Activated T-cell treated with anti-CD3 and anti-CD28 coated beads for 1 hour (primary cell): ENCODE data around the gene SRBD1.

Experiments
- DNase-seq: peaks from one replicate; pipeline ENCODE4 v3.0.0-alpha.2; 2020; ENCODE audit warnings: low read depth

Gene SRBD1

DNA sequence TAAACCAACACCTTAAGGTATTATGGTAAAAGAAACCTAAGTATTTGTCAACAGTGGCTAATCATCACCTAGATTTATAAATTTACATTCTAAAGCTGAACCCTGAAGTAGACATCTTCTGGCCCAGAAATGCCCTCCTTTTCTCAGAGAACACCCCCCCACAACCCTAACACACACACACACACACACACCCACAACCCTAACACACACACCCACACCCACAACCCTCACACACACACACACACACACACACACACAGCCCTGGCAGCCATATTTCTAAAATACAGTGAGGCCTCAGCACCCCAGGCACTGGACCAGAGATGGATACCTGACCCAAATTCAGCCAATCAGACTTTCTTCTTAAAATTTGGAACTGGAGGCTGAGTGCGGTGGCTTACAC, 14.3 kb downstream of the SRBD1 start:
- no peak for DNase-seq

DNA sequence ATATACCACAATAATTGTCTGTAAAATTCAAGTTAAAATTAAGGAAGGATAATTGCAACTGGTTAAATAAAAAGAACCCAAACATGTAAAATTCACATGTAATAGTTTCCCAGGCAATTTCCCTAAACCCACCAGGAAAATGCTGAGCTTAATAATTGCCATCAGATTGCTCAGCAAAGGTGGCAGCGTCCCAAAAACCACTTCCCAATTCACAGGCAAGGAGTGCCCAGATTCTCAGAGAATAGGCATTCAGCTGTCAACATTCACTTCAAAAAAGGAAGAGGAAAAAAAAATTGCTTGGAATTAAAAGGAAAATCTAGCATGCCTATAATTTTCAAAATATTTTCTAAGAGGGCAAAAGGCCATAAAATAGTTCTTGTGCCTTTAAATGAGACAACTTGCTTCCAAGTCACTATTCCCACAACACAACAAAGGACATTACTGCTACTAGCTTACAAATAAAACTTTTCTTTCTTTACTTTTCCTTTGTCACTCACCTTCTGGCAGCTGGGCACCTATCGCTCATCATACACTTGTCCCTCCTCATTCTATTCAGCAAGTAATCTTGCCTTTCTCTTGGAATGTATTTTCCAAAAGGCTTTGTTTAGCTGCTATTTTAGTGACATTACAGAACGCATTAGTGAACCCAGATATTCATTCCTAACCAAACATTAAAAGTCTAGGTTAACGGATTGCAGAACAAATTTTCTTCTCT, 15.2 kb downstream of the SRBD1 start:
- no peak for DNase-seq

GRCh38 chr2:45591073-45591472, 20.0 kb downstream of the SRBD1 start:
- no peak for DNase-seq

GRCh38 chr2:45588158-45588829, 22.8 kb downstream of the SRBD1 start:
- no peak for DNase-seq

DNA sequence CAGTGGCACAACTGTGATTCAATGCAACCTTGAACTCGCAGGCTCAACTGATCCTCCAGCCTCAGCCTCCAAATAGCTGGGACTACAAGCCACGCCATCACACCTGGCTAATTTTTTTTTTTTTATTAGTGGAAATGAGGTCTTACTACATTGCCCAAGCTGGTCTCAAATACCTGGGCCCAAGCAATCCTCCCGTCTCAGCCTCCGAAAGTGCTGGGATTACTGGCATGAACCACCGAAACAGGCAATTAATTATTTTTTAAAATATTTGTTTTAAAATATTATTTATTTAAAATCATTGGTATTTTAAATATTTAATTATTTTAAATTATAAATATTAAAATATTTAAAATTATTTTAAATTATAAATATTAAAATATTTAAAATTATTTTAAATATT, 24.5 kb downstream of the SRBD1 start:
- no peak for DNase-seq

- no peak for DNase-seq
Observed at GRCh38 chr2:45585267-45585861, 25.7 kb downstream of the SRBD1 start.

GRCh38 chr2:45583977-45584376, 27.1 kb downstream of the SRBD1 start:
- no peak for DNase-seq

DNA sequence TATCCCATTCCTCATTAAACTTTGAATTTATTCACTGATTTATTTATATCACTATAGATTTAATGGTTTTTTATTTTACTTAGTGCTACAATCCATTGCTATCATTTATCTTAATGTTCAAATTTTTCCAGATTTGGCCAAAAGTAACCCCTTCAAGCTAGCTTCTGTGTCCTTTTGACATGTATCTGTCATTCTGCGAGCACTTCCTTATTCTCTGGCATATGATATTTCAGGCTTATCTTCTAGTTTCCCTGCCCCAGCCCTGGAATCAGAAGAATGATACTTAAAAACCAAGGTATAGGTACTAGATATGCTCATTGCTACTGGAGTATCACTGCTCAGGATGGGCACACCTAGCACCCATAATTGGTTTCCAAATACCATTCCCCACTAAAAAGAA, 28.5 kb downstream of the SRBD1 start:
- no peak for DNase-seq

DNA sequence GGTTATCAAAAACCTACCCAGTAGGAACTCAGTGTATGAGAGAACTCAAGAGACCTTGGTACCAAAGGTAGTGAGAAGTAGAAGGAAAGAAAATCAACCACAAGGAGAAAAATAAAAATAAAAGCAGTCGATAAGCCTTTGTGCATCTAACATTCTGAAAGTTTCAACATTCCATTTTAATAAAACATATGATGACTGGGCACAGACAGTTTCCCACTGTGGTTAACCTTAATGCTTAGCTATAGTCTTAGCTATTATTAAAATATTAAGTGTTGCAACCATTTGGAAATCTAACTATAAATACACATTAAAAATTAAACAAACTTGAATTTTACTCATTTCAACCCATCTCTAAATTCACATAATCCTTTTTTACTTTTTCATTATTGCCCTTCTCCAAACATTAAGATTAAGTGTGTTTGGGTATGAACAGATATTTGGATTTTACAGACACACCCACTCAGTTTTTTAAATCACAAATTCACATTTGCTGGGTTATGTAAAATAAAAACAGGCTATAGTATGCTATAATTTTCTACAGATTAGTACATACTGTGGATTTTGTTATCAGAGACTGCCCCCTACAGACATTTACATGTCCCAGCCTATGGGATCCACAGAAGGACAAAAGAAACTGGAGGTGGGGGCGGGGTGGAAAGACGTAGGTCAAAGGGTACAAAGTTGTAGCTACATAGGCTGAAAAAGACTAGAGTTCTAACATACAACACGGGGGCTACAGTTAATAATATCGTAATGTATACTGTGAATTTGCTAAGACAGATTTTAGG, 32.8 kb downstream of the SRBD1 start:
- DNase-seq, result peak; percentile 11

GRCh38 chr2:45577441-45577840, 33.6 kb downstream of the SRBD1 start:
- no peak for DNase-seq

- DNase-seq, result no peak
Observed at GRCh38 chr2:45575881-45576280, 35.2 kb downstream of the SRBD1 start.

- DNase-seq, result no peak
Observed at GRCh38 chr2:45572979-45573378, 38.1 kb downstream of the SRBD1 start.

- no peak for DNase-seq
Observed at GRCh38 chr2:45571940-45572339, 39.1 kb downstream of the SRBD1 start.

DNA sequence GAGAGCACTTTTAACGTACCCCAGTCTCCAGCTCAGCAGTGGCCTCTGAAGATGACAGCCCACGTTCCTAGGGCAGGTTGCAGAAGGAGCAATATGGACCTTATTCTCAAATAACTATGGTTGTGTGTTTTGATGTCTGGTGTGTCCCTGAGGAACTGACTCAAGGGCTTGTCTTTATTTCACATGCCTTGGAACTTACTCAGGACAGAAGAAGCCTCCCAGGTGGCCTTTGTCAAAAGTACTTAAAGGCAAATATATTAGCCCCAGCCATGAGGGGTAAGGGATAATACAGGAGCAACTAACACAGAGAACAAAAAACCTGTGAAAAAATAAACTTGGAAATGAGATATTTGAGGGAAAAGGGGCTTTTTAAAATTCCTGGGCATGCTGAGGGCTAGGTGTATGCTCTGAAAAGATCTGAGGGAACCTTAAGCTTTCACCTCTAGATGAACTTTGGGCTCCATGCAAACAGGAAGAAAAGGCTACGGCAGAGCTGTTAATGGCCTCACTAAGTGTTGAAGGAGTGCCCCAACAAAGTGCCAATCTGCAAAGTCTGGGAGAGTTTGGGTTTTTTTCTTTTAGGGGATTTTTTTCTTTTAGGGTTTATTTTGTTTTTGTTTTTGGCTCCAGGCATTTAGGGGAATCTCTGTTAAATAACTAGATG, 40.3 kb downstream of the SRBD1 start:
- DNase-seq, result no peak

GRCh38 chr2:45568935-45569334, 42.1 kb downstream of the SRBD1 start:
- no peak for DNase-seq

- DNase-seq, result no peak
Observed at GRCh38 chr2:45567974-45568789, 42.9 kb downstream of the SRBD1 start.

DNA sequence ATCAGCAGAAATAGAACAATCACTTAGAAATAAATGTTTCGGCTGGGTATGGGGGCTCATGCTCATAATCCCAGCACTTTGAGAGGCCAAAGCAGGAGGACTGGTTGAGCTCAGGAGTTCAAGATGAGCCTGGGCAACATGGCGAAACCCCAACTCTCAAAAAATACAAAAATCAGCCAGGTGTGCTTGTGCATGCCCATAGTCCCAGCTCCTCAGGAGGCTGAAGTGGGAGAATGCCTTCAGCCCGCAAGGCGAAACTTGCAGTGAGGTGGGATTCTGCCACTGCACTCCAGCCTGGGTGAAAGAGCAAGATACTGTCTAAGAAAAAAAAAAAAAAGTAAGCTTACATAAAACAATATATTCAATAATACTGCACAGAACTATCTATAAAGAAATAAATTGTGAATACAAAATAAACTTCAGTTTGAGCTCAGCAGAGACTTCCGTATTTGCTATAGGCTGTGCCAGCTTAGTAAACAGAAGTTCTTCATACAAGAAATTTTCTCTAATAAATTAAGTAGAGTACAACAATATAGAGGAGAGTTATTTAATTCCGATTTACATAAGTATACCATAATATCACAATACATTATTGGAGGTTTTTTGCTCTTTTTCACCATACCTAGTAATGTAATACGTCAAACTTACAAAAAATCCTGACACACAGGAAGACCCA, 43.6 kb downstream of the SRBD1 start:
- DNase-seq, result no peak

DNA sequence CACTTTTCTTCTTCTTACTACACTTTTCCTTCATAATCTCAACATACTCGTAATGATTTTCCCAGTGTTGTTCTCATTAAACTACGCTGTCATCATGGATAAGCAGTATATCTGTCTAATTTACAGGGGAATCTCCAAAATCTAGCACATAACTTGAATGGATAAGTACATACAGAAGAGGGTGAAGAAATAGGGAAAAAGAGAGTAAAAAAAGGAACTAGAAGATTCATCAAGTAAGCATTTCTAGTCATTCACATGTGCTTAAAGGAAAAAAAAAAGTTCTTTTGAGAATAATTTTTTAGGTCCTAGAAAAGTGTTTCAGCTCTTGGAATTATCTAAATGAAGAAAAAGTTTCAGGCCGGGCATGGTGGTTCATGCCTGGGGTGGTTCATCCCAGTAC, 51.6 kb downstream of the SRBD1 start:
- no peak for DNase-seq

DNA sequence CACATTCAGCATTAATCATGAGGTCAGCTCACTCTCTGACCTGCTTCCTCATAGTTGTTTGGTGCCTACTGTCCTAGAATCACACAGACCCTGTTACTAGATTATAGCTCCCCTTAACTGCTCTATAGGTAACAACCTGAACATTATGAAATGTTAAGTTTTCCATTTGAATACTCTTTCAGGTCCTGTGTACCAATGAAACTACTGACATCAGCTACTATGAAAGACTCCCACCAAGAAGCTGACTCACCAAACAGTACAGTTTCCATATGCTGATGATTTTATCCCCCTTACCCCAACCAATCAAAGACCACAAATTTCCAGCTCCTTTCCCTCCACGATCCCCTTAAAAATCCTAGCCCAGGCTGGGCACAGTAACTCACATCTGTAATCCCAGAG, 56.3 kb downstream of the SRBD1 start:
- DNase-seq, result no peak

GRCh38 chr2:45554073-45554741, 56.9 kb downstream of the SRBD1 start:
- DNase-seq, result no peak
